ENCODE results near the gene ATF1.
A peak's percentile ranks its signal among the peaks of the same experiment; 100 is the strongest.
"Not testable (repeated sequence)": the region's sequence is repeated elsewhere in the genome, so short reads cannot be mapped to it uniquely, and the experiment has no call there.

The ATF1 gene

GRCh38 chr12:50753232-50753769, 10.6 kb upstream of the ATF1 start:
- no peak for DNase-seq

GRCh38 chr12:50764286-50765094, 589 bp downstream of the ATF1 start:
- DNase-seq = peak; percentile 83

- peak; percentile 47 for DNase-seq
Measured at GRCh38 chr12:50765095-50765911, 1.4 kb downstream of the ATF1 start.

DNA sequence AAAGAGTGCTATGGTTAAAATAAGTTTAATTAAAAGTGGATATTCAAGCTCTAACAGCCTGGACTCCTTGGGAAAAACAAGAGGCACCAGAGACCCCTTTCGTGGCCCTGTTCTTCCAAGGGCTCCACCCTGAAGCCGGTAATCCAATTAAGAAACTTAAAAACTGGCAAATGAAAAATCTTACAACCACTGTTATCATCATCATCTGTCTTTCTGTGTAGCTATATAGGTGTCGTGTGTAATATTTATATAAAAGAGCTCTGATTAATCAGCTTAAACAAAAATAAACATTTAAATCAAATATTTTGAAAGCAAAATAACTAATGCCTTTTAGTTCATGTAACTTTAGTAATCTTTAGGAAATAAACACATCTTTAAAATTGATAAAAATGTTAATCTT, 4.5 kb downstream of the ATF1 start:
- no peak for DNase-seq

DNA sequence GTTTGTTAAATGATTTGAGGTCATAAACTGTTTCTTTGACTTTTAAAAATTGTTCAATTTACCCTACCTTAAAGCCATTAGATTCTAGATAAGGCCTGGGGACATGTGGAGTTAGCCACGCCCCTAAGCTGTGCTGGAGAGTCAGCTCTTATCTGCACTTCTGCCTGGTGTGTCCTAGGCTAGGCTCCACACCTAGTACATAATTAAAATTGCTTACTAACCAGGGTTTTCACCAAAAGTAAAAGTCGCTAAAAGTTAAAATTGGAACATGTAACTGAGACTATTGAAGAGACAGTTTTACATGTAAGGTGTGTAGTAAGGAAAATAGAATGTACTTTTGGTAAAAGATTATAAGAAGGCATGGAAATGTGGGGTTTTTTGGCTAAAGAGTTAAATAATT, 4.9 kb downstream of the ATF1 start:
- not testable (repeated sequence) for DNase-seq

DNA sequence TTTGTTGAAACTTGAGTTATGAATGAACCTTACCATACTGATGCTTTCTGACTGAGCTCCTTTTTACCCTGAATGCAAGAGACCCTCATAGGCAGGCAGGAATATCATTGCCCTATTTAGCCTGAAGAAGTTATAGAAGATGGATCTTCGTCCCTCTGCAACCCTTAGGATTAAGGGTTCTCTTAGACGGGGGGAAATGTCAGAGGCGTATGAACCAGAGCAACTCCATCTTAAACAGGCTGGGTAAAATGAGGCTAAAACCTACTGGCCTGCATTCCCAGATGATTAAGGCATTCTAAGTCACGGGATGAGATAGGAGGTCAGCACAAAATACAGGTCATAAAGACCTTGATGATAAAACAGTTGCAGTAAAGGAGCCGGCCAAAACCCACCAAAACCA, 7.5 kb downstream of the ATF1 start:
- DNase-seq = no peak

DNA sequence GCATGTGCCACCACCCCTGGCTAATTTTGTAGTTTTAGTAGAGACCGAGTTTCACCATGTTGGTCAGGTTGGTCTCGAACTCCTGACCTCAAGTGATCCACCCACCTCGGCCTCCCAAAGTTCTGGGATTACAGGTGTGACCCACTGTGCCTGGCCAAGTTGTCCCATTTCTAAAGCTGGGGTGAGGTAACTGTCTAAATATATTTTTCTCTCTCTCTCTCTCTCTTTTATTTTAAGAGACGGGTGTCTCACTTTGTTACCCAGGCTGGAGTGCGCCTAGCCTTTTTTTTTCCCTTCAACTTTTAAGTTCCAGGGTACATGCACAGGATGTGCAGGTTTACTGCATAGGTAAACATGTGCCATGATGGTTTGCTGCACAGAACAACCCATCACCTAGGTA, 8.6 kb downstream of the ATF1 start:
- DNase-seq = no peak

DNA sequence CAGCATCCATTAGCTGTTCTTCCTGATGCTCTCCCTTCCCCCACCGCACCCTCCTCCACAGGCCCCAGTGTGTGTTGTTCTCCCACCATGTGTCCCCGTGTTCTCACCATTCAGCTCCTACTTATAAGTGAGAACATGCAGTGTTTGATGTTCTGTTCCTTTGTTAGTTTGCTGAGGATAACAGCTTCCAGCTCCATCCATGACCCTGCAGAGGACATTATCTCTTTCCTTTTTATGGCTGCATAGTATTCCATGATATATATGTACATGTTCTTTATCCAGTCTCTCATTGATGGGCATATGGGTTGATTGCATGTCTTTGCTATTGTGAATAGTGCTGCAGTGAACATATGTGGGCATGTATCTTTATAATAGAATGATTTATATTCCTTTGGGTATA, 9.0 kb downstream of the ATF1 start:
- no peak for DNase-seq

DNA sequence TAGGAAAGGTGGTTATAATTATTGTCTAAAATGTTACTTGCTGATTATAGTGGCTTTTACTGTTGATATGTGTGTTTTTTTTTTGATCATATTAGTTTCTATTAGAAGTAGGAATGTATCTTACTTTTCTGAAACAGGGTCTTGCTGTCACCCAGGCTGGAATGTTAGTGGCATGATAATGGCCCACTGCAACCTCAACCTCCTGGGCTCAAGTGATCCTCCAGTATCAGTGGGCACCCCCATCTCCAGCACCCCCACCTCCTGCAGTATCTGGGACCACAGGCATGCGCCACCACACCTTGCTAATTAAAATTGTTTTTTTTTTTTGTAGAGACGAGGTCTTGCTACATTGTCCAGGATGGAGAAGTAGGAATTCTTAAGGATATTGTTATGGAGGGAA, 11.3 kb downstream of the ATF1 start:
- DNase-seq = no peak

DNA sequence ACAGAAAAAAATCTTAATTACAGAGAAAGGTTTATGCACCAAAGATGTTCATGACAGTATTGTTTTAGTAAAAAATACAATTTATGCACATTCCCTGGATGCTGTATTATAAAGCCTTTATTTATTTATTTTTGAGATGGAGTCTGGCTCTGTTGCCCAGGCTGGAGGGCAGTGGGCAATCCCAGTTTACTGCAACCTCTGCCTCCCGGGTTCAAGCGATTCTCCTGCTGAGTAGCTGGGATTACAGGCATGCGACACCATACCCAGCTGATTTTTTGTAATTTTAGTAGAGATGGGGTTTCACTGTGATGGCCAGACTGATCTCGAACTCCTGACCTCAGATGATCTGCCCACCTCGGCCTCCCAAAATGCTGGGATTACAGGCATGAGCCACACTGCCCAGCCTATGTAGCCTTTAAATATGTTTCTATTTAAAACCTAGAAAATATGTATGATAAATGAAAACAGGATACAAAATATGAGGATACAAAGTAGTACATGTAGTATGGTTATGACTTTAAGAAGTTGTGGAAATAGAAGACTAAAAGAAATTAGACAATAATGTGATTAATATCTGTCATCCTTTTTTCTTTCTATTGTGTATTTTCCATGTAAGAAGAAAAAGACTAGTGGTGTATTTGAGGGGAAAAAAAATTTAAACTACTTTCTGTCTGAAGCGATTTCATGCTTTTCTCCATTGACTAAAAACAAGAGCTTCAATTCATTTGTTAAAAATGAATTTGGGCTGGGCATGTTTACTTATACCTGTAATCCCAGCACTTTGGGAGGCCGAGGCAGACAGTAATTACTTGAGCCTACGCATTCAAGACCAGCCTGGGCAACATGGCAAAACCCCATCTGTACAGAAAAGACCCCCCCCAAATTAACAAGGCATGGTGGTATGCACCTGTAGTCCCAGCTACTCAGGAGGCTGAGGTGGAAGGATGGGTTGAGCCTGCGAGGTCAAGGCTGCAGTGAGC, 13.1 kb downstream of the ATF1 start:
- no peak for DNase-seq

DNA sequence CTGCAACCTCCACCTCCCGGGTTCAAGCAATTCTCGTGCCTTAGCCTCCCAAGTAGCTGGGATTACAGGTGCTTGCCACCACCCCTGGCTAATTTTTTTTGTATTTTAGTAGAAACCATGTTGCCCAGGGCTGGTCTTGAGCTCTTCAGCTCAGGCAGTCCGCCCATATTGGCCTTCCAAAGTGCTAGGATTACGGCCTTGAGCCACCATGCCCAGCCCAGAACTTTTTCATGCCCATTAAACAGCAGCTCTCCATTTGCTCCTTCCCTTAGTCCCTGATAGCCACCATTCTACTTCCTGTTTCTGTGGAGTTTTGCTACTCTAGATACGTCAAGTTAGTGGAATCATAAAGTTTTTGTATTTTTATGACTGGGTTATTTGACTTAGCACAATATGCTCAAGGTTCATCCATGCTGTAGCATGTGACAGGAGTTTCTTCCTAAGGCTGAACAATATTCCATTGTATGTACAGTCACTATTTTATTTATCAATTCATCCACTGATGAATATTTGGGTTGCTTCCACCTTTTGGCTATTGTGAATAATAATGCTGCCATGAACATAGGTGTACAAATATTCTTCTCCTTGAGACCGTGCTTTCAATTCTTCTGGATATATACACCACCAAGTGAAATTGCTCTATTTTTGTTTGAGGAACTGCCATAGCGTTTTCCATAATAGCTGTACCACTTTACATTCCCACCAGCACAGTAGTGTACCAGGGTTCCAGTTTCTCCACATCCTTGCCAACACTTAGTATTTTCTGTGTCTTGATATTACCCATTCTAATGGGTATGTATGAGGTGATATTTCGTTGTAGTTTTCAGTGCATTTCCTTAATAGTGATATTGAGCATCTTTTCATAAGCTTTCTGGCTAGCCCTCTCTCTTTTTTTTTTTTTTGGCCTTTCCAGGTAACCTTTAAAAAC, 15.0 kb downstream of the ATF1 start:
- no peak for DNase-seq

- no peak for DNase-seq
Measured at GRCh38 chr12:50780013-50780412, 16.1 kb downstream of the ATF1 start.

DNA sequence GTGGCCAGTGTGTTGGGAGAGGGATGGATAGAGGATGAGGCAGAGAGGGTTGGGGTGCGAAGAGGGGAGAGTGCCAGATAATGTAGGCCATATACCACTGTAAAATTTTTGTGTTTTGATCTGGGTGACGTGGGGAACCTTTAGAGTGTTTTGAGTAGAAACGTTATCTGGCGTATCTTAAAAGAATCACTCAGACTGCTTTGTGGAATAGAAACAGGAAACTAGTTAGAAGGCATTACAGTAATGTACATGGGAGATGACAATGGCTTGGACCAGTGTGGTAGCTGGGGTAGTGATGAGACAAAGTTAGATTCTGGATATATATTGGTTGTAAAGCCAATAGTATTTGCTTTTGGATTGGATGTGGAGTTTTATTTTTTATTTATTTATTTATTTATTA, 20.6 kb downstream of the ATF1 start:
- no peak for DNase-seq

DNA sequence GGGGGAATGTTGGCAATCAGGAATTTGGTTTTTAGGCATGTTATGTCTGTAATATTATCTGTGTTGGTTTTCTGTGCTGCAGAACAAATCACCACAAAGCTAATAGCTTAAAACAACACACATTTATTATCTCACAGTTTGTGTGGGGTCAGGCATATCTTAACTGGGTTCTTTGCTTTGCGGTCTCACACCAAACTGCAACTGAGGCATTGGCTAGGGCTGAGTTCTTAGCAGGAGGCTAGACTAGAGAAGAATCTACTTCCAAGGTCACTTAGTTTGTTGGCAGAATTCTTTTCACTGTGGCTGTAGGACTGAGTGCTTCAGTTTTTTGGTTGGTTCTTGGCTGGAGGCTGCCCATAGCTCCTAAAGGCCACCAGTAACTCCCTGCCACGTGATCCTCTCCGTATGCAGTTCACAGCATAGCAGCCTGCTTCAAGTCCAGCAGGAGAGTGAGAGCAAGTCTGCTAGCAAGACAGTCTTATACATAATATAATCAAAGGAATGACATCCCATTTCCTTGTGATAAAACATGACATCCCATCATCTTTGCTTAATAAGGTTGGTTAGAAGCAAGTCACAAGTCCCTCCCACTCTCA, 21.6 kb downstream of the ATF1 start:
- DNase-seq = no peak

DNA sequence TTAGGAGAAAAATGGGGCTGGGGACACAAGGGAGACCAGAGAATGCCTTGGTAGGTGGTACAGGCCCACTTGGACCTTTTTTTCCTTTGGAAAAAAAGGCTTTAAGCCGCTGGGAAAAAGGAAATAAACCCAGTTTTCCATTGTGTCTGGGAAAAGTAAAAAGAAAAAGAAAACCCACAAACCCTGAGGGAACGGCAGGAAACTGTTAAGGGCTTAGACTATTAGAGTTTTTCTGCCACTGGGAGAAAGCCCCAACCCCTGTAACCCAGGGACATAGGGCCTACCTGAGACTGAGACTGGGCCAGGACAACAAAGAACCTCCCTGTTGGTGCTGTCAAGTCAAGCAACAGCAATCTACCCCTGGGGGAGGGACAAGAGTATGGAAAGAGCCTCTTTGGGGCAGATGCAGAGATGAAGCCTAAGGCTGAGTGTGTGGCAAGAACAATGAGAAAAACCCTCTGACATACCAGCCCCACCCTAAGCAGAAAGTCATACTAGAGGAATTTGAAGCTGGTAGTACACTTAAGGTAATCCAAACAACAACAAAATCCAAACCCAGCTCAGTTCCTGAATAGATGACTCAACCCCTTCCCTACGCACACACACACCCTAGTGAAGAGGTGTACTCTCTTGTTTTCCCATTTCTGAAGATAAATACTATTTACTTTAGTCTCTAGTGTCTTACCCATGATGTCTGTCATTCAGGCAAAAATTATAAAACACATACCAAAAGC, 22.8 kb downstream of the ATF1 start:
- no peak for DNase-seq

- DNase-seq = no peak
Measured at GRCh38 chr12:50787618-50788017, 23.7 kb downstream of the ATF1 start.

DNA sequence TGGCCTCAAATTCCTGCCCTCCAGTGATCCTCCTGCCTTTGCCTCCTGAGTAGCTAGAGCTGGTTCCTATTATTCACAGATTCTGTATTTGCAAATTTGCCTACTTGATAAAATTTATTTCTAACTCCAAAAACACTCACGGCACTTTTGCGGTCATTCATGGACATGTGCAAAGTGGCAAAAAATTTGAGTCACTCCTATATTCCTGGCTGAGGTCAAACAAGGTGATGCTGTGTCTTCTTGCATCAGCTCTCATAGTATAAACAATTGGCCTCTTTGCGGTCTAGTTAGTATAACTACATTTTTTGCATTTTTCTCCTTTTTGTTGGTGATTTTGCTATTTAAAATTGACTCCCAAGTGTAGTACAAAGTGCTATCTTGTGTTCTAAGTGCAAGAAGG, 24.7 kb downstream of the ATF1 start:
- DNase-seq = no peak

GRCh38 chr12:50790081-50790480, 26.2 kb downstream of the ATF1 start:
- no peak for DNase-seq

- no peak for DNase-seq
Measured at GRCh38 chr12:50799908-50800307, 36.0 kb downstream of the ATF1 start.

DNA sequence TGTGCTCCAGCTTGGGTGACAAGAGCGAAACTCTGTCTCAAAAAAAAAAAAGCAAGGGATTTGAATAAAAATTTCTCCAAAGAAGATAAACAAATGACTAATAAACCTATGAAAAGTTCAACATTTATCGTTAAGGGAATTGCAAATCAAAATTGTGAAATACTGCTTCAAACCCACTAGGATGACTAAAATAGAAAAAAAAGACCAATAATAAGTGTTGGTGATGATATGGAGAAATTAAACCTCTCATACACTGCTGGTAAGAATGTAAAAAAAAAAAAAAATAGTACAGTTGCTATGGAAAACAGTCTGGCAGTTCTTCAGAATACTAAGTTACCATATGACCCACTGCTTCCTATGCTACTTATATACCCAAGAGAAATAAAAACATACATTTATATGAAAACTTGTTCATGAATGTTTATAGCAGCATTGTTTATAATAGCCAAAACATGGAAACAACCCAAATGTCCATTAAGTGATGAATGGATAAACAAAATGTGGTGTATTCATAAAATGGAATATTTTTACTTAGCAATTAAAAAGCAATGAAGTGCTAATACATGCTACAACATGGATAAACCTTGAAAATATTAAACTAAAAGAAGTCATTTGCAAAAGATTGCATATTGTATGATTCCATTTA, 39.5 kb downstream of the ATF1 start:
- no peak for DNase-seq

All from activated CD4-positive, alpha-beta T cell treated with anti-CD3 and anti-CD28 coated beads for 48 hours (primary cell).